ENCODE results near the gene NRSN2. TPM values are rescaled to one million over a fixed set of nuclear protein-coding genes. Genes with fewer than 3 reads are reported as not detected.

The NRSN2 gene
- total RNA-seq = 29.0 and 41.0 TPM in 2 replicates

DNA sequence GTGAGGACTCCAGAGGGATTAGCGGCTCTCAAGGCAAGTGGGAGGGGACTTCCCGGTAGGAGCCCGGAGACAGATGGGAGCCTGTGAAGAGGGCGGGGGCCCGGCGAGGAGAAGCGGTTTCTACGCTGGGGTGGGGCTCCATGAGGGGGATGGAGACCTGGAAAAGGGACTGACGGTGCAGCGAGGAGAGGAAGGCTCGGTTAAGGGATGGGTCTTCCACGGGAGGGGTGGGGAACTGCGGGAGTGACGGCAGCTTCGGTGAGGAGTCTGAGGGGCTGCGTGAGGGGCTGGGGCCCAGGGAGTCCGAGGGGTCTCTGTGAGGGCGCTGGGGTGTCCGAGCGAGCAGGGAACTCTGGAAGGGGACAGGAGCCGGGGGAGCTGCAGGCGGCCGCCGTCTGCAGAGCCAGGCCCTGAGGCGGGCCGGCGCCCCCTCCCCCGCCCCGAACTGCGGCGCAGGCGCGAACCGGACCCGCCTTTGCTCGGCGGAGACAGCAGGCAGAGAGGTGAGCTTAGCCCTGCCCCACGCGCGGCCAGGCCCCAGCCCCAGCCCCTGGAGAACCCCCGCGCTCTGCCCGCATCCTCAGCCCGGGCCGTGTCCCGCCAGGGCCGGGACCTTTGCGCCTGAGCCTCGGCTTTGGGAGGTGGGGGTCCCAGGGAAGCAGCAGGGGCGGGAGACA, at the start of gene NRSN2:
NRSN2 (plus strand) TSS at position 472 of the 677 bp plus-strand sequence. CDS start 2,533 bp downstream, outside the sequence.

GRCh38 chr20:325045-325888, 21.6 kb upstream of the NRSN2 start, which contains the start of gene SOX12:
TSS of gene SOX12 (plus strand) at chr20:325552. CDS start at chr20:325925, 373 bp downstream.

Other genes with a start within 250 kb of the NRSN2 start
- not detected in 2 replicates for gene DEFB126, start 204.5 kb upstream of the NRSN2 start, total RNA-seq
- not detected in 2 replicates for gene DEFB127, start 189.7 kb upstream of the NRSN2 start, total RNA-seq
- gene DEFB128, start 157.4 kb upstream of the NRSN2 start, total RNA-seq = not detected in 2 replicates
- gene DEFB129, start 119.9 kb upstream of the NRSN2 start, total RNA-seq = not detected in 2 replicates
- gene DEFB132, start 89.4 kb upstream of the NRSN2 start, total RNA-seq = not detected in 2 replicates
- 3.2 and 4.9 TPM in 2 replicates for gene C20orf96, start 56.4 kb upstream of the NRSN2 start, total RNA-seq
- 14.9 and 15.3 TPM in 2 replicates for gene ZCCHC3, start 49.5 kb upstream of the NRSN2 start, total RNA-seq
- 9.3 and 10.8 TPM in 2 replicates for gene SOX12, start 21.6 kb upstream of the NRSN2 start, total RNA-seq
- 52.1 and 65.8 TPM in 2 replicates for gene TRIB3, start 33.6 kb downstream of the NRSN2 start, total RNA-seq
- 55.2 and 62.1 TPM in 2 replicates for gene RBCK1, start 61.2 kb downstream of the NRSN2 start, total RNA-seq
- gene TBC1D20, start 115.4 kb downstream of the NRSN2 start, total RNA-seq = 27.4 and 28.3 TPM in 2 replicates
- 203 and 263 TPM in 2 replicates for gene CSNK2A1, start 196.7 kb downstream of the NRSN2 start, total RNA-seq

Measured in thoracic aorta endothelial cell (primary cell).